Hepatocyte (in vitro differentiated cells): Measurements from ENCODE around the gene FBXO5. TPM values are rescaled to one million over a fixed set of nuclear protein-coding genes. Genes with fewer than 3 reads are reported as not detected.

Source experiments
- DNase-seq: peaks from one replicate; pipeline ENCODE4 v3.0.0-alpha.2; 2016; ENCODE audit warnings: low spot score
- H2AFZ ChIP-seq: fragments of 200-600 bp; sonication (generic); 2 replicates; pipeline ENCODE4 v1.6.0; 2016; ENCODE audit warnings: antibody characterized with exemption, mild to moderate bottlenecking
- H3K27ac ChIP-seq: fragments of 200-600 bp; sonication (generic); 2 replicates; pipeline ENCODE4 v1.5.1; 2016; ENCODE audit warnings: mild to moderate bottlenecking
- H3K27me3 ChIP-seq: fragments of 200-600 bp; sonication (generic); 2 replicates; pipeline ENCODE4 v1.6.1; 2016
- H3K36me3 ChIP-seq: fragments of 200-600 bp; sonication (generic); replicated peaks from 2 replicates; pipeline ENCODE4 v1.5.1; 2016; ENCODE audit warnings: low read depth; ENCODE audit not compliant: insufficient read depth
- H3K4me1 ChIP-seq: fragments of 200-600 bp; sonication (generic); 2 replicates; pipeline ENCODE4 v1.5.1; 2016; ENCODE audit warnings: mild to moderate bottlenecking, moderate library complexity; ENCODE audit not compliant: insufficient read depth
- H3K4me2 ChIP-seq: fragments of 200-600 bp; sonication (generic); 2 replicates; pipeline ENCODE4 v1.6.0; 2016
- H3K4me3 ChIP-seq: fragments of 200-600 bp; sonication (generic); 2 replicates; pipeline ENCODE4 v1.5.1; 2016; ENCODE audit warnings: mild to moderate bottlenecking
- H3K79me2 ChIP-seq: fragments of 200-600 bp; sonication (generic); 2 replicates; pipeline ENCODE4 v1.6.0; 2017; ENCODE audit warnings: mild to moderate bottlenecking
- H3K9me2 ChIP-seq: fragments of 200-600 bp; sonication (generic); replicated peaks from 2 replicates; pipeline ENCODE4 v1.6.0; 2017; ENCODE audit warnings: mild to moderate bottlenecking; ENCODE audit not compliant: insufficient read depth
- H3K9me3 ChIP-seq: fragments of 200-600 bp; sonication (generic); 2 replicates; pipeline ENCODE4 v1.5.1; 2016; ENCODE audit warnings: low read depth, mild to moderate bottlenecking
- H4K20me1 ChIP-seq: fragments of 200-600 bp; sonication (generic); 2 replicates; pipeline ENCODE4 v1.6.0; 2016; ENCODE audit warnings: mild to moderate bottlenecking; ENCODE audit not compliant: insufficient read depth, poor library complexity, severe bottlenecking
- EZH2 ChIP-seq: fragments of 200-600 bp; sonication (generic); IDR thresholded peaks from 2 replicates; pipeline ENCODE4 v1.6.1; 2016; ENCODE audit warnings: antibody characterized with exemption, mild to moderate bottlenecking, borderline replicate concordance
- EZH2phosphoT487 ChIP-seq: fragments of 200-600 bp; sonication (generic); IDR thresholded peaks from one replicate; pipeline ENCODE4 v1.6.1; 2018; ENCODE audit warnings: antibody characterized with exemption, mild to moderate bottlenecking, low read depth, moderate library complexity; ENCODE audit not compliant: unreplicated experiment, severe bottlenecking
- WGBS: methylation state at CpG from one replicate; pipeline ENCODE4 v1.1.6; 2016; ENCODE audit warnings: low lambda C conversion rate; ENCODE audit errors: missing lambda C conversion rate; 5-methylcytosine and 5-hydroxymethylcytosine counted together
- polyA plus RNA-seq: library from polyadenylated mRNA; unstranded; fragments of >200 nt; fragmentation: Nextera tagmentation; extraction: Ambion mirVana; gene quantifications from 2 replicates; pipeline ENCODE4 v1.2.1, GENCODE V29; 2016
- total RNA-seq: library from RNA; depleted of rRNA; stranded (reverse); fragments of >200 nt; gene quantifications from 2 replicates; pipeline ENCODE4 v1.2.3, GENCODE V29; 2014
- TF ChIP-seq, protein P1 (sequence below): fragments of 200-600 bp; sonication (generic); IDR thresholded peaks from 2 replicates; pipeline ENCODE4 v1.5.1; 2016; ENCODE audit warnings: antibody characterized with exemption, mild to moderate bottlenecking; ENCODE audit not compliant: poor library complexity

Gene FBXO5
- total and polyA plus RNA-seq, 2 experiments from 2014 or later, result 4.7 to 9.2 TPM

DNA sequence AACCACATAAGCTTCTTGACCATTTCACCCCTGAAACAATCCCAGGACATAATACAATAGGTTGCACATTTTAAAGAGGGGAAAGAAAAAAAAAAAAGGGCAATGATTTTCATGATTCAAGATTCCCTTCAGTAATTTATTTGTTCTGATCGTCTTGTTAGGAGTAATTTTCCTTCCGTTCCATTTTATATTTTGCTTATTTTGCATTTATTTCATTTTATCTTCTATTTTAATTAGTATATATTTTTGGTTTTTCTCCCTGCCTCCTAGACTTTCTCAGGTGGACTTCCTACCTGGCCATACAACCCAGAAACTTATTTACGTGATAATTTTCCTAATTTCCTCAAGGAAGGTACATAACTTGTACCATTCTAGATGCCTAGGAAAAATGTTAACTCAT is 32.6 kb downstream of the FBXO5 start:
- TF ChIP-seq EZH2, result no peak
- no peak for TF ChIP-seq EZH2phosphoT487
- TF ChIP-seq, protein P1, sequence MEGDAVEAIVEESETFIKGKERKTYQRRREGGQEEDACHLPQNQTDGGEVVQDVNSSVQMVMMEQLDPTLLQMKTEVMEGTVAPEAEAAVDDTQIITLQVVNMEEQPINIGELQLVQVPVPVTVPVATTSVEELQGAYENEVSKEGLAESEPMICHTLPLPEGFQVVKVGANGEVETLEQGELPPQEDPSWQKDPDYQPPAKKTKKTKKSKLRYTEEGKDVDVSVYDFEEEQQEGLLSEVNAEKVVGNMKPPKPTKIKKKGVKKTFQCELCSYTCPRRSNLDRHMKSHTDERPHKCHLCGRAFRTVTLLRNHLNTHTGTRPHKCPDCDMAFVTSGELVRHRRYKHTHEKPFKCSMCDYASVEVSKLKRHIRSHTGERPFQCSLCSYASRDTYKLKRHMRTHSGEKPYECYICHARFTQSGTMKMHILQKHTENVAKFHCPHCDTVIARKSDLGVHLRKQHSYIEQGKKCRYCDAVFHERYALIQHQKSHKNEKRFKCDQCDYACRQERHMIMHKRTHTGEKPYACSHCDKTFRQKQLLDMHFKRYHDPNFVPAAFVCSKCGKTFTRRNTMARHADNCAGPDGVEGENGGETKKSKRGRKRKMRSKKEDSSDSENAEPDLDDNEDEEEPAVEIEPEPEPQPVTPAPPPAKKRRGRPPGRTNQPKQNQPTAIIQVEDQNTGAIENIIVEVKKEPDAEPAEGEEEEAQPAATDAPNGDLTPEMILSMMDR, result no peak
- Histone ChIP-seq H3K4me1 (no peaks in the 10 kb centered on the region), H3K4me2 (no peak overlapping the region), H3K36me3 (no peaks in the 10 kb centered on the region), H3K9me2 (no peaks in the 10 kb centered on the region), H2AFZ (no peak overlapping the region), H3K27ac (no peak overlapping the region), H3K27me3 (no peaks in the 10 kb centered on the region), H4K20me1 (no peaks in the 10 kb centered on the region), H3K79me2 (no peaks in the 10 kb centered on the region), H3K4me3 (no peak overlapping the region), H3K9me3 (no peaks in the 10 kb centered on the region)
- 86% methylated on average over 3 of the region's 3 CpGs for WGBS
- DNase-seq, result no peak

- peak; percentile 55 for DNase-seq
Measured at GRCh38 chr6:152948150-152948768, 34.6 kb downstream of the FBXO5 start.

DNA sequence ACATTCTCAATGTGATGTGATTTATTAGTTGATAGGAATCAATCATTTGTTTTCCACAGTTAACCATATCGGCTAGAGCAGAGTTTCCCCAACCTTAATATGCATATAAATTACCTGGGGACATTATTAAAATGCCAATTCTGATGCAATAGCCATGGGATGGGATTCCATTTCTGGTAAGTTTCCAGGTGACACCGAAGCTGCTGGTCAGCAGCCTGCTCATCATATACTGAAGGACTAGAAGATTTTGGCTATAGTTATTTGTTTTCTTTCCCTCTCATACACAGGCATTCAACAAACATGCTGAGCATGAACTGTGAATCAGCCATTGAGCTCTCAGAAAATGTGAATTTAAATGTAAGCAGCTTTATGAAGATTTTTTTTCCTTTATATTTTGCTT is 35.8 kb downstream of the FBXO5 start:
- Histone ChIP-seq H3K4me3 (no peak overlapping the region), H3K27ac (no peak overlapping the region), H3K4me2 (no peak overlapping the region), H2AFZ (no peak overlapping the region), H3K4me1 (no peaks in the 10 kb centered on the region), H3K27me3 (no peaks in the 10 kb centered on the region), H3K9me3 (no peaks in the 10 kb centered on the region), H4K20me1 (no peaks in the 10 kb centered on the region), H3K9me2 (no peaks in the 10 kb centered on the region), H3K79me2 (no peaks in the 10 kb centered on the region), H3K36me3 (no peaks in the 10 kb centered on the region)
- WGBS, result 76% methylated on average over 2 of the region's 2 CpGs
- no peak for DNase-seq
- no peak for TF ChIP-seq EZH2
- no peak for TF ChIP-seq EZH2phosphoT487
- TF ChIP-seq, protein P1, result no peak

More at GRCh38 chr6:152948150-152948768, 34.6 kb downstream of the FBXO5 start:
- H3K4me1 ChIP-seq, result no peaks in the 10 kb centered on the region
- 38% methylated on average over 9 of the region's 9 CpGs for WGBS
- peak overlapping the region; percentile 61 for H3K4me2 ChIP-seq
- H3K9me2 ChIP-seq, result no peaks in the 10 kb centered on the region
- H3K27ac ChIP-seq, result no peak overlapping the region
- peak overlapping the region; percentile 32 for H2AFZ ChIP-seq
- no peaks in the 10 kb centered on the region for H3K36me3 ChIP-seq
- no peaks in the 10 kb centered on the region for H3K79me2 ChIP-seq
- no peaks in the 10 kb centered on the region for H3K9me3 ChIP-seq
- no peaks in the 10 kb centered on the region for H4K20me1 ChIP-seq
- no peak overlapping the region for H3K4me3 ChIP-seq
- TF ChIP-seq EZH2, result no peak
- TF ChIP-seq, protein P1, result peak; percentile 68
- no peak for TF ChIP-seq EZH2phosphoT487
- H3K27me3 ChIP-seq, result no peaks in the 10 kb centered on the region
